NB4 (cell line): ENCODE data around the gene COLEC11.

Experiments
- POLR2A ChIP-seq: IDR thresholded peaks from 2 replicates; pipeline ENCODE4 v1.6.1; 2011; ENCODE audit warnings: mild to moderate bottlenecking; ENCODE audit not compliant: insufficient read length; ENCODE audit errors: extremely low read depth
- TF ChIP-seq, protein P1 (sequence below): IDR thresholded peaks from one replicate; pipeline ENCODE4 v1.5.1; 2012; ENCODE audit warnings: low read depth, low read length

DNA sequence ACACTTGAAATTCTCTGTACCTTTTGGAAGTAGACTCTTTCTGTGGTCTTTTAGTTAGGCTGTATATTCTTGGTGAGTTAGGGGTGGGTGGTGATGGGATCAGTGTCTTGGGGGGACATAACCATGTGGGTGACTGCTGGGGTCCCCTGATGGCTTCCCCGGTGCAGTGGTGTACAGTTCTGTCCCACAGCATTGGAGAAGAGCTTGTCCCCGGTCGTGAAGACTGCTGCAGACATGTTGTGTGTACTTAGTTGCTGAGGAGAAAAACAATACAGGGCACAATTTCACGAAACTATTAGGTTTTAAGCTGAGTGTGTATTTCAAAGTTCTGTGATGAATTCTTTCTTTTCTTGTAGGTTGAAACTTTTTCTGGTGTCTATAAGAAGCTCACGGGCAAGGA is 14.5 kb upstream of the COLEC11 start:
- TF ChIP-seq, protein P1, sequence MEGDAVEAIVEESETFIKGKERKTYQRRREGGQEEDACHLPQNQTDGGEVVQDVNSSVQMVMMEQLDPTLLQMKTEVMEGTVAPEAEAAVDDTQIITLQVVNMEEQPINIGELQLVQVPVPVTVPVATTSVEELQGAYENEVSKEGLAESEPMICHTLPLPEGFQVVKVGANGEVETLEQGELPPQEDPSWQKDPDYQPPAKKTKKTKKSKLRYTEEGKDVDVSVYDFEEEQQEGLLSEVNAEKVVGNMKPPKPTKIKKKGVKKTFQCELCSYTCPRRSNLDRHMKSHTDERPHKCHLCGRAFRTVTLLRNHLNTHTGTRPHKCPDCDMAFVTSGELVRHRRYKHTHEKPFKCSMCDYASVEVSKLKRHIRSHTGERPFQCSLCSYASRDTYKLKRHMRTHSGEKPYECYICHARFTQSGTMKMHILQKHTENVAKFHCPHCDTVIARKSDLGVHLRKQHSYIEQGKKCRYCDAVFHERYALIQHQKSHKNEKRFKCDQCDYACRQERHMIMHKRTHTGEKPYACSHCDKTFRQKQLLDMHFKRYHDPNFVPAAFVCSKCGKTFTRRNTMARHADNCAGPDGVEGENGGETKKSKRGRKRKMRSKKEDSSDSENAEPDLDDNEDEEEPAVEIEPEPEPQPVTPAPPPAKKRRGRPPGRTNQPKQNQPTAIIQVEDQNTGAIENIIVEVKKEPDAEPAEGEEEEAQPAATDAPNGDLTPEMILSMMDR = no peak
- TF ChIP-seq POLR2A = no peak
